Stimulated activated CD4-positive, alpha-beta T cell treated with anti-CD3 and anti-CD28 coated beads, TNF-alpha, amount 100 ng/mL, for 4 hours (primary cell): ENCODE data around the gene SLC30A2.
A peak's percentile ranks its signal among the peaks of the same experiment; 100 is the strongest.

Source experiments
- DNase-seq, 3 experiments: peaks; one replicate each; pipeline ENCODE4 v3.0.0-alpha.2; 2020; ENCODE audit warnings: low read depth in 3 of 3

SLC30A2 gene

DNA sequence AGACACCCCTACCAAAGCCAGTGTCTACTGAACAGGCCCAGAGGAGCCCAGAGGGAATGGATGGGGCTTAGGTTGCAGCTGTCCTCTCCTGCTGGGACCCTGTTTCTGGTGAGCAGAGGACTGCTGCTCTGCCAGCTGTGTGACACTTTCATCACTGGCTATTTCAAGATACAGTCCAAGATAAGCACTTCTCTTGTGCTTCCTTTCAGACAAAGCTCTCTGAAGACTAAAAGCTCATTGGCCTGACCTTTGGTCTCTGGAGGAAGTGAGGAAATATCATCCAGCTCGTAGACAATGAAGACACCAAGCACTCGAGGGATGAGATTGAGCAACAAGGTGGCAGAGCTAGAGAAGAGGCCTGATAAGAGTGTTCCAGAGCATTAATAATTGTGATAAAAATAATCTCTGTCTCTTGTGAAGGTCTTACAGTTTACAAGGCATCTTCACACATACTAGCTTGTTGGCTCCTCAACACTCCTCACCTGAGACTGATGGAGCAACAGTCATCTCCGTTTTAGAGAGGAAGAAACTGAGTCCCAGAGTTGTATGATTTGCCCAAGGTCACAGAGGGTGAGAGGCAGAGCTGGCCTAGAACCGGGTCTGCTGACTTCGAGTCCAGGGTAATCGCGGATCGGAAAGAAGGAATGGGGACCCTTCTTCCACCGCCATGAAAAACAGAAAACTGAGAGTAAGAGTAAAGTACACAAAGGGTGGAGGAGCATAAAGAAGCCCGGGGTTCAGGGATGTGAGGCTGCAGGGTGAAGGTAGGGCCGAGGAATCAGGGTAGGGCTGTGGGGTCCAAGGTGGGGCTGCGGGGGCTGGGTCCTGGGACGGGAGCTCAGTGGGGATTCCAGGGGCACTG lies 48.7 kb downstream of the SLC30A2 start:
- DNase-seq: no peak

GRCh38 chr1:25994402-25995150 lies 51.3 kb downstream of the SLC30A2 start:
- no peak for DNase-seq

GRCh38 chr1:25993197-25993951 lies 52.5 kb downstream of the SLC30A2 start:
- no peak for DNase-seq

DNA sequence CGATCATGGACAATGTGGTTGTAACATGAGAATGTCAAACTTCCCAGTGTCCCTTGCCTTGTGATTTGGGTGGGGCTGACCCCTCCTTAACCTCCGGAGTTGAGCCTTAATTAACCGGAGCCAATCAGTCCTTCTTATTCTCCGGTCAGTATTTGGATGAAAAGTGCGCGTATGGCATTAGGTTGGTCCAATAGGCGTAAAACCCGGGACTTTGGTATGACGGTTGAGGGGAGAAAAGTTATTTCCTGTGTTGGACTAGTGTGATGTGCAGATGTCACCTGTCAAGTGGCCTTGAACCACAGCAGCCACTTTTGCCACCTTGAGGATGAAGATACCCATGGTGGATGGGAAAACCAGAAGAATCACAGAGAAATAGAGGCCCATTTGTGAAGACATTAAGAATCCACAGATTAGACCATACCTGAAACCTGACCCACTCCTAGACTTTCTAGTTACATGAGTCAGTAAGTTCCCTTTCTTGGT lies 53.2 kb downstream of the SLC30A2 start:
- DNase-seq: no peak

DNA sequence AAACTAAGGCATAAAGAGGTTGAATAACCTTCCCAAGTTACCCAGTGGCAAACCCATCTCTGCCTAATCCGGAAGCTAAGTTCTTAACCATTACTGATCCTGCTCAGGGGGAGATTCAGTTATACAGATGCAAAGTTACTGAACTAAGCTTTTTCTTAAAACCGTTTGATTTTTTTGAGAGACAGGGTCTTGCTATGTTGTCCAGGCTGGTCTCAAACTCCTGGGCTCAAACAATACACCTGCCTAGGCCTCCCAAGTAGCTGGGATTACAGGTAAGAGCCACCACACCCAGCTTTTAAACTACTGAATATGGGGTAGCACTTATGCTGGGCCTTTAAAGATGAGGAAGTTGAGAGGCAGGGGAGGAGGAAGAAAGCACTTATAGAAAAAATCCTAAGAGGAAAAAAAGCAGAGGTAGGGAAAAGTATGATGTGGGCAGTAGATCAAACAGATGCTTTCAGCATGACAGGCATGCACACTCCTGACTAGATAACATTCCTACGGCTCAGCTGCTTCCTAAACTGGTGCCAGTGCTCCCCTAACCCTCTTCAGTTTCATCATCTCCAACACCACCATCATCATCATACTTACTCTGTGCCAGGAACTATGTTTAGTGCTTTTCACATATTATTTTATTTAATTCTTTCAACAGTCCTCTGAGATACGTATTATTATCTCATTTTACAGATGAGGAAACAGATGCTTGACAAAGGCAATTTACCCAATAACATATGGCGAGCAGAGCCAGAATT lies 53.8 kb downstream of the SLC30A2 start:
- DNase-seq: no peak

GRCh38 chr1:25990702-25991395 lies 55.1 kb downstream of the SLC30A2 start:
- peak in 2 of 3 experiments; percentile 13 to 21 for DNase-seq

GRCh38 chr1:25990251-25990650 lies 55.7 kb downstream of the SLC30A2 start:
- no peak for DNase-seq

DNA sequence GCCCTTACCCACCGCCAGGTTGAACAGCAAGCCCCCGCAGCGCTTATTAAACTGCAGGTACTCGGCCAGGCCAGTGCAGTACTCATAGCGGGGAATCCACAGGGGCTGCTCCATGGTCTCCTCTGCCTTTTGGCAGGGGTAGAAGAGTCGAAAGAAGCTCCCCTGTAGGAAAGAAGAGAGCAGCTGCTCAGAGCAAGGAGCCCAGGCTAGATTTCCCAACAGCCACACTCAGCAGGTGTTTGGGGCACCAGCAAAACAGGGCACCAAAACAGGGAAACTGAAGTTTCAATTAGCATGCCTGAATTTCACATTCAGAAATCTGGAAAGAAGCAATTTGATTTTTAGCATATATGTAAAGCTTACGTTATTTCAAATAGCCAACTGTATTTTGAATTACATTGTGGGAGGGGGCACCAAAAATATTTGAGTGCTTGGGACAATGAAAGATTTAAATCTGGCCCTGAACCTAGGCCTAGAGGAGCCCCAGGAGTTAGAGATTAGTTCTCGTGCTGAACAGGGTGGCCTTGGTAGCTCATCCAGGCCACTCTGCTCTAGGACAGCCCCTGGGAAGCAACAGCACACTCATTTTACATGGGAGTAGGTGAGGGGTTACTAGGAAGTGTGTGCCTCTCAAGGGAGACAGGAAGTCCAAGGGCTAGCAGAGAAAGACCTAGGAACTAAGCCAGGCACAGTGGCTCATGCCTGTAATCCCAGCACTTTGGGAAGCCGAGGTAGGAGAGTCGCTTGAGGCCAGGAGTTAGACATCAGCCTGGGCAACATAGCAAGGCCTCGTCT lies 56.3 kb downstream of the SLC30A2 start:
- DNase-seq: no peak

- DNase-seq: no peak
Measured at GRCh38 chr1:25987951-25988350, 58.0 kb downstream of the SLC30A2 start.
